Retinal pigment epithelial cell (primary cell): ENCODE results near the gene PAK2.
"Not testable (repeated sequence)": the region's sequence is repeated elsewhere in the genome, so short reads cannot be mapped to it uniquely, and the experiment has no call there.

Experiments
- DNase-seq: peaks from one replicate; pipeline ENCODE4 v3.0.0-alpha.2; 2010; ENCODE audit warnings: low read depth
- H3K4me3 ChIP-seq: 2 replicates; pipeline ENCODE4 v1.5.1; 2011; ENCODE audit warnings: mild to moderate bottlenecking, low read length, control low read depth, moderate library complexity
- CTCF ChIP-seq: conservative IDR thresholded peaks from 2 replicates; pipeline ENCODE4 v1.5.1; 2011; ENCODE audit warnings: low read depth, low read length, control low read depth, inconsistent platforms

The PAK2 gene

GRCh38 chr3:196736670-196737374, 2.8 kb upstream of the PAK2 start:
- H3K4me3 ChIP-seq = no peak overlapping the region
- TF ChIP-seq CTCF = no peak
- no peak for DNase-seq

GRCh38 chr3:196737655-196738054, 2.0 kb upstream of the PAK2 start:
- TF ChIP-seq CTCF = no peak
- no peak for DNase-seq
- no peak overlapping the region for H3K4me3 ChIP-seq

- DNase-seq = peak; percentile 23
- no peak for TF ChIP-seq CTCF
Measured at GRCh38 chr3:196740481-196741248, 1.0 kb downstream of the PAK2 start.

GRCh38 chr3:196741249-196741889, 1.7 kb downstream of the PAK2 start:
- no peak for TF ChIP-seq CTCF
- DNase-seq = no peak
- H3K4me3 ChIP-seq = peak overlapping the region; percentile 82

More at GRCh38 chr3:196740481-196741248, 1.0 kb downstream of the PAK2 start:
- H3K4me3 ChIP-seq = peak overlapping the region; percentile 82

- not testable (repeated sequence) for H3K4me3 ChIP-seq, DNase-seq
Measured at GRCh38 chr3:196743569-196743968, 3.9 kb downstream of the PAK2 start.

GRCh38 chr3:196749125-196749524, 9.5 kb downstream of the PAK2 start:
- no peak overlapping the region for H3K4me3 ChIP-seq
- no peak for TF ChIP-seq CTCF
- DNase-seq = no peak

GRCh38 chr3:196753201-196753600, 13.5 kb downstream of the PAK2 start:
- no peak for DNase-seq
- TF ChIP-seq CTCF = no peak
- no peak overlapping the region for H3K4me3 ChIP-seq
